H1 (cell line): Measurements from ENCODE around the gene C14orf132.

ENCODE experiments used
- CREB1 ChIP-seq: IDR thresholded peaks from 2 replicates; pipeline ENCODE4 v1.6.1; 2012; ENCODE audit warnings: inconsistent platforms
- EP300 ChIP-seq, 2 experiments: IDR thresholded peaks; 1 replicate in 1 of 2; 2 replicates in 1 of 2; pipeline ENCODE4 v1.6.1; 2011 to 2012; ENCODE audit warnings: low read depth in 2 of 2, low read length in 2 of 2, mild to moderate bottlenecking in 2 of 2, borderline replicate concordance in 1 of 2, inconsistent platforms in 1 of 2, moderate library complexity in 1 of 2
- POU5F1 ChIP-seq: IDR thresholded peaks from 2 replicates; pipeline ENCODE4 v1.6.1; 2011; ENCODE audit warnings: low read depth, mild to moderate bottlenecking, low read length, moderate library complexity
- USF2 ChIP-seq: IDR thresholded peaks from 2 replicates; pipeline ENCODE4 v1.6.1; 2011; ENCODE audit warnings: low read length, improper control_type of control experiment

GRCh38 chr14:96072746-96073145 is 33.6 kb downstream of the C14orf132 start:
- TF ChIP-seq EP300 (IDR thresholded peaks at IDR 0.05; ENCODE audit: borderline replicate concordance in 1 of 2, low read depth in 2 of 2, low read length in 2 of 2) = no peak
- TF ChIP-seq USF2 = no peak
- TF ChIP-seq POU5F1 = no peak
- no peak for TF ChIP-seq CREB1
